HG02852 (cell line): ENCODE results near the gene SEPTIN7.

ENCODE experiments used
- ATAC-seq: cut with Tn5 transposase; IDR thresholded peaks from one replicate; pipeline ENCODE4 v1.9.1; 2021; ENCODE audit warnings: mild to moderate bottlenecking, moderate library complexity; ENCODE audit not compliant: unreplicated experiment

The SEPTIN7 gene

DNA sequence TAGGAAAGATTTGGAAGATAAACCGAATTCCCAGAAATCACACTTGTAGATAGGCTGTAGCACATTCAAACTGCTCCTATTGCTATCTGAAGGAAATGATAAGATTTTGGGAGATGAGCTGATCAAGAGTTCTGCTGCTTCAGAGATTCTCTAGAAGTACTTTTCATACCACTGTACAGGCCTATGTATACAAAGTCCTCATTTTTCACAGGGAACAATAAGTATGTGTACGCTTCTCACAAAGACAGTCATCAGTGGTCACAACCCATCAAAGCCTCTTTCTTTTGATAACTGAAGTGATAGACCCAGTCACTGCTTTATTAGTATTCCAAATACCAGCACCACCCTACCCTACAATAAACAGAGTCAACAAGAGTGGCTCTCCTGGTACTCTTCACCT is 15.6 kb upstream of the SEPTIN7 start:
- ATAC-seq = no peak

DNA sequence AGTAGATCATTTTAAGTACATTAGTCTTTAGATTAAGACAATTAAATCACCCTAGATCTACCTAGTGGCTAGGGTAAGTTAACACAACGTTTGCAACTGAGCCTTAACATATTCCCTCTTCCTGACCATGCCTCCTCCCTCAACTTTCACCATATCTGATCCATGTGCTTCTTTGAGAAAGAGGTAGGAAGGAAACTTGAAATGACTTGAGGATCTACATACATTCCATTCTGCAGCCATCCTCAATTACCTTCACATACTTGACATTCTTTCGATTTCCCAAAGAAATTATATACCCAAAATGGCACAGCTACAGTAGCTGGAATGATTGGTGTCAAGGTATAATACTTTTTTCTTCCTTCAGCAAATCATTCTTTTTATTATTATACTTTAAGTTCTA is 12.9 kb upstream of the SEPTIN7 start:
- ATAC-seq = no peak

DNA sequence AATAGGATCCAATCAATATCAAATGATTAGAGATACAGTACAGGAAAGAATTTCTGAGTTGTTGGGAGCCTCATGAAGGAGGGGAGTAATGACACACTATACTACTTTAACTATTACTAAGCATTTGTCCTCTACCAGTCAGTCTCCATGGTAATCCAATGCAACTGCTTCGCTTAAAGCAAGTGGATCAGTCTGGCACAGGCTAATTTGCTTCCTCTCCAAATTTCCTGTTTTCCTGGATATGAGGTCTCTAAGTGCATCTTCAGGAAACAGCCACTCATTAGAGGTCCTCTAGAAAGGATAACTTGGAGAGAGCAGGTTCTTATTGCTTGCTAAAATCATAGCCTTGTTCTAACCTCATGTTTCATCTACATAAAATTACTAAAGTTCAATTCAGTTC is 8.4 kb upstream of the SEPTIN7 start:
- ATAC-seq = no peak

DNA sequence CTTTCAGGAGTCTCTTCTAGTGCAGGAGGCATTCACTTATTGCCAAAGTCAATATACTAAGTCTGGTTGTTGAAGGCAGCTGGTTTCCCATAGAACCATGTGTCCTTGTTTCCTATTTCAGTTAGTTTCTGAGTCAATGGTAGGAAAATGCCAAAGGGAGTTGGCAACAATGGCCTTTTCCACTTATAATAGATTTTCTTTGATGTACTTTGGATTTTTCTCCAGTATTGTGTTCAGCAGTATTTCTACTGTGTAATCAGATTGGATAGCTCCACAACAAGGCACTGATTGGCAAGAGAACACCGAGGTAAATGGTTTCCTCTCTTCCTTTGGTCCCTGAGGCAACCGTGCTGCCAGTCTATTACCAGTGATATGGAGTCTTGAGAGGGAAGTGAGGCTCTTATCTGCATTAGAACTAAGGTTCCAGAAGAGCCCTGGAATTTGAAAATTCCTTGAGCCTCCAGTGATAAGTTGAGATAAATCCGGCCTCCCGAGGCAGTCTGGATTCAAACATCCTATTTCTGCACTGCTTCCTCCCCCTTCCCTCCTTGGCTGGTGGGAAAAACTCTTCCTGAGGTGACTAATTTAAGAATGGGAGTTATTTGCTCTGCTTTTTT is 7.9 kb upstream of the SEPTIN7 start:
- no peak for ATAC-seq

DNA sequence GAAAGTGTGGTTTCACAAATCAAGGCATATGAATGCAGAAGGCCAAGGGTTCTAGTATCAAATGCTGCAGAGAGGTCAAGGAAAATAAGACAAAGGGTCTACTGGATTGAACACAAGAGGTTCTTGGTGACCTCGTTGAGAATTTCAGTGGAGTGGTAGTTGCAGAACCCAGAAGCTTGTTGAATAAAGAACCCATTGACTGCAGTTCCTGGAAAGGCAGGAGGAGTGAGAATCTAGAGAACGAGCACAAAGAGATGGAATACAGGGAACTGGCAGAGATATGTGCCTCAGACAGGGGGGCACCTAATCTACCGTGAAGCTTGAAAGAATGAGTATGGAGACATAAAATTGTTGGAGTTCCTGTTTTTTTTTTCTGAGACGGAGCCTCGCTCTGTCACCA is 3.5 kb upstream of the SEPTIN7 start:
- ATAC-seq = no peak

DNA sequence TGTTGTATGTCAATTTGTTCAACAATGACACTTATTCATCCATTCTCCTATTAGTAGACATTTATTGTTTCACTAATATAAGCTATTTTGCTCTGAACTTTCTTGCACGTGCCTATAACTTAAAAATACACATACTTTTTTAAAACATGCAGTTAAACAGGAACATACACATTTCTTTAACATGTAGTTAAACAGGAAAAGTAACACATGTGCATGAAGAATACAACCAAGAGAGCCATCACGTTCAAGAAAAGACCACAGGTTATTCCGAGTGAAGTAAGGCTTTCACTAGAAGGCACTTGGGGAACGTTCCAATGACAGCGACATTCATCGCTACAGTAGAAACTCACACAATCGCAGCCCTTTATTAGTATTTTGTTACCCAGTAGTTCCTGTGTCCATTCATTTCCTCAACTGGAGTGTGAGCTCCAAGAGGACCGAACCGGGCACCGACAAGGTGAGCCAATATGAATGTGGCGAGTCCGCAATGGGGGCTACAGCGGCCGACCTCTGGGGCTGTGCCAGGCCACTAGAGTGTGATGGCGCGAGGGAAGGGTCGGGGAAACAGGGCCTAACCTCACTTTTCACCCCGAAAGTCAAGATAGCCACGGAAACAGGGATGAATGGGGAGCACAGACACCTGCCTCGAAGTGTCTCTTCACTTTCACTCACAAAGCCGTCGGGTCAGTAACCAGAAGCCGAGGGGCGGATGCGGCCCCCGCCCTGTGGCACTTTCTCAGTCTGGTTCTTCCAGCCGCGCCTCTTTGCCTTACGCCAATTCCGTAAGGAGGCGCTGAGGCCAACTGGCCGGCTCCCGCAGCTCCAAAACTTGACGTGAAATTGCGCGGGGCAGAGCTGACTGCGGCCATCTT is 775 bp upstream of the SEPTIN7 start:
- ATAC-seq = peak; percentile 40

DNA sequence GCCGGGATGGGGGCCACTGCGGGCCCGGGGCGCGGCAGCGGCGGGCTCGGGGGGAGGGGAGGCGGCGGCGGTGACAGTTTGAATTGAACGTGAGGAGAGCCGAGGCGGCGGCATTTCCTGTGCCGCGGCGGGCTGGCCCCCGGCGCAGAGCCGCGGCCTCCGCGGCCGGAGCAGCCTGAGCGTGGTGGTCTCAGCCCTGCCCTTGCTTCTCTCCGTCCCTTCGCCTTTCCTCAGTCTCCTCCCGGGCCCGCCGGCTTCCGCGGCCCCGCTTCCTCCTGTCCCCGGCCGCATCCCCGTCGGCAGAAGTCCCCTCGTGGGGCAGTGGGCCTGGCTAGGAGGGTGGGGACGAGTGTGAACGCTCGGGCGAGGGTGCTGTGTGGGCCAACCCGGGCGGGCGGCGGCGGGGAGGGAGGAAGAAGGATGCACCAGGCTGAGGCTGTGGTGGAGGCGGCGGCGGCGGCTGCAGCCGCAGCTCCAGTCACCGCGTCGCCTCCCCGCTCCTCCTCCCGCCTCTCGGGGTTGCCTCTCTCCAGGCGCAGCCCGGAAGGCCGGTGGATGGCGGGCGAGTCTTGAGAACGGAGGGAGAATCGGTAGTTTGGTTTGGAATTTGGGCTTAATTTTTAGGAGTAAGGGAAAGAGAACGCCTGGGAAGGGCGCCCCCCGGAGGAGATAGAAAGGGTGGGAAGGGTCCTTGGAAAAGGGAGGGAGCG is 690 bp downstream of the SEPTIN7 start:
- ATAC-seq = peak; percentile 33

DNA sequence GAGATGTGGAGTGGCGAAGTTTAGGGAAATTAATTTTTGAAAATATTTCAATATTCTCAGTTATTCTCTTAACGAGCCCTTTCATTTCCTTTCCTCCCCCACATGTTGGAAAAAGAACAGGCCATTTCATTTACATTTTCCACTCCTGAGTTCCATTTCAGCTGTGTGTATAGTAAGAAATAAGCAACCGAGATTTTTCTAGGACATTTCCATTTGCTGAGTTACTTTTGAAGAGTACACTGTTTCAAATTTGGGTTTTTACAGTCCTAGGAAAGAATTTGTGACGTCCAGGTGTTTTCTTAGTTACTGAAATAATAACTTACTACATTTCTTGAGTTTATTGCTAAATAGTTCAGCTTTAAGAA is 1.2 kb downstream of the SEPTIN7 start:
- ATAC-seq = no peak

DNA sequence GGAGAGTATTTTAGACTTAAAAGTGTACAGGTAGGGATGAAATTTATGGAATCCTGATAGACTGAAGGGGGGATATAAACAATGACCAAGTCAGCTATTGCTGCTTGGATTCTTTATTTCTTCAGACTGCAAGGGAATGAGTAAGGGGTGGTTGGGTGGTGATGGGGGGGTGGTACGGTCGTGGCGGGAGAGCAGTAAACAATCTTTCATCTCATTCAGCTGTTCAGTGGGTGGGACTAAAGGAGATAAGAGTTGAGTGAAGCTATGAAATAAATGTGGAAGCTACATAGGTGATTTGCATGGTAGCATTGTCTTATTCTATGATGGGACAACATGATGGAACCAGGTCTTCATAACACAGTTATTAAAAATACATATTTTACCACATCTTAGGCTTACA is 1.8 kb downstream of the SEPTIN7 start:
- no peak for ATAC-seq

DNA sequence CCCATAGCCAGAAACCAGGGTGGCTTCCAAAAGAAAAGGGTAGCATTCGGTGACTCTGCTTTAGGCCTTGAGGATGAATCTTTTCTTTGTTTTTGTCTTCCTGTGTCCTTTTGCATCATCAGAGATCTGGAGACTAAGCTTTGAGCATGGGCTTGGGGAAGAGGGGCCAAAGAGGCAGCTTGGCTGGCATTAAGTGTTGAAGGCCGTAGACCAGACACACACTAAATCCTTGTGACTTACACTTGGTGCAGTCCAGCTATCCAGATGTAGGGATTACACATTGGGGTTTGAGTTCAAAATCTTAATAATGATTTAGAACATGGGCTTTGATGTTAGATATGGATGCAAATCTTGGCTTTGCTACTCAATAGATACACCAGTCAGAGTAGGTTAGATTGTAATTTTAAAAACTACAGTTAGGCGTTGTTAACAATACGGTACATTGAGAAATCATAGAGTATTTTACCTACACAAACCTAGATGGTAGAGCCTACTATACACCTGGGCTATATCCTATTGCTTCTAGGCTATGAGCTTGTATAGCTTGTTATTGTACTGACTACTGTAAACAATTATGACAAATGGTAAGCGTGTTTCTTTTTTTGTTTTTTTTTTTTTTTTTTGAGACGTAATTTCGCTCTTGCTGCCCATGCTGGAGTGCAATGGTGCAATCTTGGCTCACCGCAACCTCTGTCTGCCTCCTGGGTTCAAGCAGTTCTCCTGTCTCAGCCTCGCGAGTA is 3.5 kb downstream of the SEPTIN7 start:
- no peak for ATAC-seq

DNA sequence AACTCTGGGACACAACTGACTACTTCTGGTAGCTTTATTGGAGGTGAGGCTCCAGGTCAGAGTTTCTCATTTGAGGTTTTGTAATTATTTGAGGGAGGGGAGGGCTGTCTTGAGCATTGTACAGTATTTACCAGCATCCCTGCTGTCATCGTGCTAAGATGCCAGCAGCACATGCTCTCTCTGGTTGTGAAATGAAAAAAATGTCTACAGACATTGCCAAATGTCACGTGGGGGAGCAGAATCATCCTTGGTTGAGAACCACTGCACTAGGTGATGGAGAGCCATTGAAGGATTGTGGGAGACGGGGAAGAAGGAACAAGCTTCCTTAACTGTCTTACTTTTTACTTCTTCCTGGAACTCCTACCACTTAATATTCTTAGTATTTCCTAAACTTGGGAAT is 5.0 kb downstream of the SEPTIN7 start:
- ATAC-seq = no peak

DNA sequence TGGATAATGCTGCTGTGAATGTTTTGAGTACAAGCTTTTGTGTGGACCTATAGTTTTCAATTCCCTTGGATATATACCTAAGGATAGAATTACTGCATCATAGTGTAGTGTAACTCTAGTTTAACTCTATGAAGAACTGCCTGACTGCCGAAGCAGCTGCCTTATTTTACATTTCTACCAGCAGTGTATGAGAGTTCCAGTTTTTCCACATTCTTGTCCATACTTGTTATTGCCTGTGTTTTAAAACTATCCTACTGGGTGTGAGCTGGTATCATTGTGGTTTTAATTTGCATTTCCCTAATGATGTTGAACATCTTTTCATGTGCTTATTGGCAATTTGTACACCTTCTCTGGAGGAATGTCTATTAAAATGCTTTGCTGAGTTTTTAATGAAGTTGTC is 15.7 kb downstream of the SEPTIN7 start:
- no peak for ATAC-seq

DNA sequence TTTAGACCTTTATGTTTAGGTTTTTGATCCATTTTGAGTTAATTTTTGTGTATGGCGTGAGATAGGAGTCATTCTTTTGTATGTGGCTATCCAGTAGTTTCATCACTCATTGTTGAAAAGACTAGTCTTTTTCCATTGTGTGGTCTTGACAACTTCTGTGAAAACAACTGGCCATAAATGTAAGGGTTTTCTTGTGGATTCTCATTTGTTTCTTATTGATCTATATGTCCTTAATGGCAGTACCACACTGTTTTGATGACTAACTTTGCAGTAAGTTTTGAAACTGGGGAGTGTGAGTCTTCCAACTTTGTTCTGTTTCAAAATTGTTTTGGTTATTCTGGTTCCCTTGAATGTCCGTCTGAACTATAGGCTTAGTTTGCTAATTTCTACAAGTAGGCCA is 16.3 kb downstream of the SEPTIN7 start:
- ATAC-seq = no peak

DNA sequence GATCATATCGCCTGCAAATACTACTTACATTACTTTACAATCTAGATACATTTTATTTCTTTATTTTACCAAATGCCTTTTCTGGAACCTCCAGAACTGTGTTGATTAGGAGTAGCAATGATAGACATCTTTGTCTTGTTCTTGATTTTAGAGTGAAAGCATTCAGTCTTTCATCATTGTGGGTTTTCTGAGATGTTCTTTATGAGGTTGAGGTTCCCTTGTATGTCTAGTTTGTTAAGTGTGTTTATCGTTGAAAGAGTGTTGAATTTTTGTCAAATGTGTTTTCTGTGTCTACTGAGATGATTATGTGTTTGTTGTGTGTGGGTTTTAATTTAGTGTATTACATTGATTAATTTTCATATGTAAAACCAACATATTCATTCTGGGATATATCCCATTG is 17.1 kb downstream of the SEPTIN7 start:
- no peak for ATAC-seq

DNA sequence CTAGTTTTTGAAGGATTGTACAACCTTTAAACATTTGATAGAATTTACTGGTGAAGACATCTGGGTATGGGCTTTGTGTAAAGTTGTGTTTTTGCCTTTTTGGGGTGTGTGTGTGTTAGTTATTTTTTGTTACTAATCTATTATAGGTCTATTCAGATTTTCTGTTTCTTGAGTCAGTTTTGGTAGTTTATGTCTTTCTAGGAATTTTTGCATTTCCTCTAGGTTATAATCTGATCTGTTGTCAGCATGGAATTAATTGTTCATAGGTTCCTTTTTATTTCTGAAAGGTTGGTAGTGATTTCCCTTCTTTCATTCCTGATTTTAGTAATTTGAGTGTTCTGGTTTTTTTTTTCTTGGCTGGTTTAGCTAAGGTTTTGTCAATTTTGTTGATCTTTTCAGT is 17.7 kb downstream of the SEPTIN7 start:
- no peak for ATAC-seq

DNA sequence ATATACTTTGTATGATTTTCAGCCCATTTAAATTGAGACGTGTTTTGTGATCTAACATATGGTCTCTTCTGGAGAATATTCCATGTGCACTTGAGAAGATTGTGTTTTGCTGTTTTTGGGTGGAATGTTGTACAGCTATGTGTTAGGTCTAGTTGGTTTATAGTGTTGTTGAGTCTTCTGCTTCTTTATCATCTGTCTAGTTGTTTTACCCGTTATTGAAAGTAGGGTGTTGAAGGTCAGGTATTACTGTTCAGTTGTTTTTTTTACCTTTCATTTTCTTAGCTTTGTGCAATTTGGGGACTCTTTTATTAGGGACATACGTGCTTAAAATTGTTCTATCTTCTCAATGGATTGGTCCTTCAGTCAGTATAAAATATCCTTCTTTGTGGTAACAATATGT is 18.5 kb downstream of the SEPTIN7 start:
- no peak for ATAC-seq

DNA sequence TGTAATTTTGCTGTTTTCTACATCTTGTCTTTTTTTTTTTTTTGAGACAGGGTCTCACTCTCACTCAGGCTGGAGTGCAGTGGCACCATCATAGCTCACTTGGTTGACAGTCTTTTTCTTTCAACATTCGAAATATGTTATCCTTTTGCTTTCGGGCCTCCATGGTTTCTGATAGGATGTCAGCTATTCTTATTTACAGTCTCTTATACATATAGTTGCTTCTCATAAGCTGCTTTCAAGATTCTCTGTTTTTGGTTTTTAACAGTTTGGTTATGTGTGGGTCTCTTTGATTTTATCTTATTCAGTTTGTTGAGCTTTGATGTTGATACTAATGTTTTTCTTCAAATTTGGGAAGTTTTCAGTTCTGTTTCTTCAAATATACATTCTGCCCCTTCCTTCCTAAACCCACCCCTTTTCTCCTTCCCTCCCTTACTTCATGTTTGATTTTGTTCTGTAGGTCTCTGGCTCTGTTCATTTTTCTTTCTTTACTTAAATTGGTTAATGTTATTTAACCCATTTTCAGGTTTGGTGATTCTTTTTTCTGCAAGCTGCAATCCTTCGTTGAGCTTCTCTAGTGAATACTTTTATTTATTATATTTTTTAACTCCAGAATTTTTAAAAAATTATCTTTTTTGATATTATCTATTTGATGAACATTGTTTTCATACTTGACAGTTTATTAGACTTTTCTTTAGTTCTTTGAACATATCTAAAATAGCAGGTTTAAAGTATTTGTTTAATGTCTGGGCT is 19.3 kb downstream of the SEPTIN7 start:
- no peak for ATAC-seq

DNA sequence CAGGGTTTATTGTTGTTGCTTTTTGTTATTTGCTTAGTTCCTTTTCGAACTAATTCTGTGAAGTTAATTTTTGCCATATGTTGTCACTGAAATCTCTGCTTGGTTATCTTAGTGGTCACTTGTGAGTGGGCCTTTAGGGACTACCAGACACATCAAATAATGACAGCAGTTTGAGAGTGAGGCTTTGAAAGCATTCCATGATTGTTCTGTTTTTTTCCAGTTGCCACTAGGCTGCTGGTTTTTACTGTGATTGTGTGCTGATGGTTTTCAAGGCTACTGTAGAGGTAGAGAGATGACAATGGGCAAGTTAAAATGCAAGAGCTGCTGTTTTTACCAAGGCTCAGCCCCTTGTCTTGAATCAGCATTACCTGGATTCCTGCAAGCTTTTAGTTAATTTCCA is 20.0 kb downstream of the SEPTIN7 start:
- ATAC-seq = no peak

DNA sequence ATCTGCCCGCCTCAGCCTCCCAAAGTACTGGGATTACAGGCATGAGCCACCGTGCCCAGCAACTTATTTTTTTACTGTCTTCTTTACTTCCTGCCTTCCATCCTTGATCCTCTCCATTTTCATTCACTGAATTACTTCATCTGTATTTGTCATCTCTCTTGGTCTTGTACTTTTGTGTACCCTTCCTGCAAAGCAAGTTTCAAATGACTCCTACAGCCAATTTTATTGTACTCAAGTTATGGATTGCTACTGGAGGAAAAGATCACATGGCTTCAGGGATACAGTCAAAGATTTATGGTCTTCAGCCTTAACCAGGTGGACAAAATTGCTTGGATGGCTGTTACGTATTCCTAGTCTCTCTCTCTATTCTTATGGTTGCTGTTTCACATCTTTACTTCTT is 22.6 kb downstream of the SEPTIN7 start:
- ATAC-seq = no peak

DNA sequence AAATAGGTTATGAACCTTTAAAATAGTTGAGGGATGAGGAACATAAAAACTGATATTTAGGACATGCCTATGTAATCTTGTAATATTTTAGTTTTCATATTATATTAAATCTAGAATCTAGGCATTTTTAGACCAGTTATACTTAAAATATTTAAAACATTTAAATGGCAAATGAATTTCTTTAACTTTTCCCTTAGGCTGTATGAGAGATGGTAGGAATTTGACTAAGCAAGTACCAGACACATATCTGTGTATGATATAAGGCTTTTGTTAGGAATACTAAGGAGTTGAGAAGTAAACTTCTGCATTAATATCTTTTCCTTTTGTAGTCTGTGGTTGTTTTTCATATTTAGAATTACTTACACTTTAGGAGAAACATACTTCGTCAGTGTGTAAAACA is 25.1 kb downstream of the SEPTIN7 start:
- ATAC-seq = no peak

DNA sequence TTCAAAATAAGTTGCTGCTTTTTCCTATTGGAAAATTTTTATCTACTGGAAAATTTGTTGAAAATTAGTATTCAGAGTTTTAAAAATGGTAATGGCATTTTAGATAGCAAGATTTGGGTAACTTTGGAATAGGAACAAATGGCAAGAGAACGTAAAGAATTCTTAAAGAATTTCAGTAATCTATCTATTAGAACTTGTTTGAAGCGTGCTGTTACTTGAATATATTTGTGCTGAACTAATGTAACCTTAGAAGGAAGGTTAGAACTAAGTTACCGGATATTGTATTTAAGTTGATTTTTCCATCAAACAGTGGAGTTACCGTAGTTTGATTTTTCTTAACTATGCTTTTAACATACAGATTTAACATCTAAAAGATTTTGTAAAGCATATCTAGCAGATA is 25.9 kb downstream of the SEPTIN7 start:
- ATAC-seq = no peak
